ENCODE results near the gene LYL1. TPM values are rescaled to one million over a fixed set of nuclear protein-coding genes. Genes with fewer than 3 reads are reported as not detected.

Gene LYL1
- total and polyA plus RNA-seq, 9 of the 15 experiments (the other 6 are each of a cell fraction or from before 2014, with no cell fraction given) = 1.3 to 266 (median 34.0) TPM

GRCh38 chr19:13102666-13103580, at the start of gene LYL1 (continued):
- TF ChIP-seq ZNF766 (CRISPR knock-in tag; conservative IDR thresholded peaks at IDR 0.05) (peak; percentile 79), ZFP30 (CRISPR knock-in tag; IDR thresholded peaks at IDR 0.05; ENCODE audit: borderline replicate concordance) (no peak), MECOM (CRISPR knock-in tag; IDR thresholded peaks at IDR 0.05) (peak; percentile 45; the same call in 1 of the 2 replicates), ZZZ3 (IDR thresholded peaks at IDR 0.05) (no peak), RFX1 (IDR thresholded peaks at IDR 0.05) (no peak), ZNF347 (CRISPR knock-in tag; IDR thresholded peaks at IDR 0.05; ENCODE audit: low read depth) (no peak), L3MBTL2 (IDR thresholded peaks at IDR 0.05) (peak; percentile 79), ATF2 (CRISPR knock-in tag; IDR thresholded peaks at IDR 0.05) (no peak), ZNF696 (CRISPR knock-in tag; conservative IDR thresholded peaks at IDR 0.05) (no peak), MAZ (CRISPR knock-in tag; conservative IDR thresholded peaks at IDR 0.05 in 1 of 2, IDR thresholded peaks at IDR 0.05 in 1 of 2) (peak; percentile 98 to 99)
- TF ChIP-seq, protein P1, sequence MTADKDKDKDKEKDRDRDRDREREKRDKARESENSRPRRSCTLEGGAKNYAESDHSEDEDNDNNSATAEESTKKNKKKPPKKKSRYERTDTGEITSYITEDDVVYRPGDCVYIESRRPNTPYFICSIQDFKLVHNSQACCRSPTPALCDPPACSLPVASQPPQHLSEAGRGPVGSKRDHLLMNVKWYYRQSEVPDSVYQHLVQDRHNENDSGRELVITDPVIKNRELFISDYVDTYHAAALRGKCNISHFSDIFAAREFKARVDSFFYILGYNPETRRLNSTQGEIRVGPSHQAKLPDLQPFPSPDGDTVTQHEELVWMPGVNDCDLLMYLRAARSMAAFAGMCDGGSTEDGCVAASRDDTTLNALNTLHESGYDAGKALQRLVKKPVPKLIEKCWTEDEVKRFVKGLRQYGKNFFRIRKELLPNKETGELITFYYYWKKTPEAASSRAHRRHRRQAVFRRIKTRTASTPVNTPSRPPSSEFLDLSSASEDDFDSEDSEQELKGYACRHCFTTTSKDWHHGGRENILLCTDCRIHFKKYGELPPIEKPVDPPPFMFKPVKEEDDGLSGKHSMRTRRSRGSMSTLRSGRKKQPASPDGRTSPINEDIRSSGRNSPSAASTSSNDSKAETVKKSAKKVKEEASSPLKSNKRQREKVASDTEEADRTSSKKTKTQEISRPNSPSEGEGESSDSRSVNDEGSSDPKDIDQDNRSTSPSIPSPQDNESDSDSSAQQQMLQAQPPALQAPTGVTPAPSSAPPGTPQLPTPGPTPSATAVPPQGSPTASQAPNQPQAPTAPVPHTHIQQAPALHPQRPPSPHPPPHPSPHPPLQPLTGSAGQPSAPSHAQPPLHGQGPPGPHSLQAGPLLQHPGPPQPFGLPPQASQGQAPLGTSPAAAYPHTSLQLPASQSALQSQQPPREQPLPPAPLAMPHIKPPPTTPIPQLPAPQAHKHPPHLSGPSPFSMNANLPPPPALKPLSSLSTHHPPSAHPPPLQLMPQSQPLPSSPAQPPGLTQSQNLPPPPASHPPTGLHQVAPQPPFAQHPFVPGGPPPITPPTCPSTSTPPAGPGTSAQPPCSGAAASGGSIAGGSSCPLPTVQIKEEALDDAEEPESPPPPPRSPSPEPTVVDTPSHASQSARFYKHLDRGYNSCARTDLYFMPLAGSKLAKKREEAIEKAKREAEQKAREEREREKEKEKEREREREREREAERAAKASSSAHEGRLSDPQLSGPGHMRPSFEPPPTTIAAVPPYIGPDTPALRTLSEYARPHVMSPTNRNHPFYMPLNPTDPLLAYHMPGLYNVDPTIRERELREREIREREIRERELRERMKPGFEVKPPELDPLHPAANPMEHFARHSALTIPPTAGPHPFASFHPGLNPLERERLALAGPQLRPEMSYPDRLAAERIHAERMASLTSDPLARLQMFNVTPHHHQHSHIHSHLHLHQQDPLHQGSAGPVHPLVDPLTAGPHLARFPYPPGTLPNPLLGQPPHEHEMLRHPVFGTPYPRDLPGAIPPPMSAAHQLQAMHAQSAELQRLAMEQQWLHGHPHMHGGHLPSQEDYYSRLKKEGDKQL (CRISPR knock-in tag; IDR thresholded peaks at IDR 0.05; ENCODE audit: borderline replicate concordance) = no peak
- TF ChIP-seq, protein P2, sequence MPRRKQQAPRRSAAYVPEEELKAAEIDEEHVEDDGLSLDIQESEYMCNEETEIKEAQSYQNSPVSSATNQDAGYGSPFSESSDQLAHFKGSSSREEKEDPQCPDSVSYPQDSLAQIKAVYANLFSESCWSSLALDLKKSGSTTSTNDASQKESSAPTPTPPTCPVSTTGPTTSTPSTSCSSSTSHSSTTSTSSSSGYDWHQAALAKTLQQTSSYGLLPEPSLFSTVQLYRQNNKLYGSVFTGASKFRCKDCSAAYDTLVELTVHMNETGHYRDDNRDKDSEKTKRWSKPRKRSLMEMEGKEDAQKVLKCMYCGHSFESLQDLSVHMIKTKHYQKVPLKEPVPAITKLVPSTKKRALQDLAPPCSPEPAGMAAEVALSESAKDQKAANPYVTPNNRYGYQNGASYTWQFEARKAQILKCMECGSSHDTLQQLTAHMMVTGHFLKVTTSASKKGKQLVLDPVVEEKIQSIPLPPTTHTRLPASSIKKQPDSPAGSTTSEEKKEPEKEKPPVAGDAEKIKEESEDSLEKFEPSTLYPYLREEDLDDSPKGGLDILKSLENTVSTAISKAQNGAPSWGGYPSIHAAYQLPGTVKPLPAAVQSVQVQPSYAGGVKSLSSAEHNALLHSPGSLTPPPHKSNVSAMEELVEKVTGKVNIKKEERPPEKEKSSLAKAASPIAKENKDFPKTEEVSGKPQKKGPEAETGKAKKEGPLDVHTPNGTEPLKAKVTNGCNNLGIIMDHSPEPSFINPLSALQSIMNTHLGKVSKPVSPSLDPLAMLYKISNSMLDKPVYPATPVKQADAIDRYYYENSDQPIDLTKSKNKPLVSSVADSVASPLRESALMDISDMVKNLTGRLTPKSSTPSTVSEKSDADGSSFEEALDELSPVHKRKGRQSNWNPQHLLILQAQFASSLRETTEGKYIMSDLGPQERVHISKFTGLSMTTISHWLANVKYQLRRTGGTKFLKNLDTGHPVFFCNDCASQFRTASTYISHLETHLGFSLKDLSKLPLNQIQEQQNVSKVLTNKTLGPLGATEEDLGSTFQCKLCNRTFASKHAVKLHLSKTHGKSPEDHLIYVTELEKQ (CRISPR knock-in tag; IDR thresholded peaks at IDR 0.05) = 0 out of 2 replicates have a peak, but pooled peaks have one; percentile 7
- TF ChIP-seq, protein P3, sequence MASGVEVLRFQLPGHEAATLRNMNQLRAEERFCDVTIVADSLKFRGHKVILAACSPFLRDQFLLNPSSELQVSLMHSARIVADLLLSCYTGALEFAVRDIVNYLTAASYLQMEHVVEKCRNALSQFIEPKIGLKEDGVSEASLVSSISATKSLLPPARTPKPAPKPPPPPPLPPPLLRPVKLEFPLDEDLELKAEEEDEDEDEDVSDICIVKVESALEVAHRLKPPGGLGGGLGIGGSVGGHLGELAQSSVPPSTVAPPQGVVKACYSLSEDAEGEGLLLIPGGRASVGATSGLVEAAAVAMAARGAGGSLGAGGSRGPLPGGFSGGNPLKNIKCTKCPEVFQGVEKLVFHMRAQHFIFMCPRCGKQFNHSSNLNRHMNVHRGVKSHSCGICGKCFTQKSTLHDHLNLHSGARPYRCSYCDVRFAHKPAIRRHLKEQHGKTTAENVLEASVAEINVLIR (CRISPR knock-in tag; IDR thresholded peaks at IDR 0.05) = peak; percentile 40; the same call in 1 of the 2 replicates

All from K562 (cell line).